SK-N-MC (cell line): ENCODE results near the gene MCU.

Experiments
- EZH2 ChIP-seq: fragments of 200-600 bp; sonication (generic); IDR thresholded peaks from one replicate; pipeline ENCODE4 v1.6.1; 2017; ENCODE audit warnings: antibody characterized with exemption
- FOXP2 ChIP-seq: optimal IDR thresholded peaks from 2 replicates; pipeline ENCODE3; 2011; ENCODE audit warnings: mild to moderate bottlenecking, moderate library complexity; ENCODE audit not compliant: insufficient read depth; ENCODE audit errors: extremely low read length, control extremely low read depth
- POLR2AphosphoS5 ChIP-seq: IDR thresholded peaks from 2 replicates; pipeline ENCODE4 v1.6.1; 2012; ENCODE audit warnings: mild to moderate bottlenecking, low read depth, low read length, borderline replicate concordance

DNA sequence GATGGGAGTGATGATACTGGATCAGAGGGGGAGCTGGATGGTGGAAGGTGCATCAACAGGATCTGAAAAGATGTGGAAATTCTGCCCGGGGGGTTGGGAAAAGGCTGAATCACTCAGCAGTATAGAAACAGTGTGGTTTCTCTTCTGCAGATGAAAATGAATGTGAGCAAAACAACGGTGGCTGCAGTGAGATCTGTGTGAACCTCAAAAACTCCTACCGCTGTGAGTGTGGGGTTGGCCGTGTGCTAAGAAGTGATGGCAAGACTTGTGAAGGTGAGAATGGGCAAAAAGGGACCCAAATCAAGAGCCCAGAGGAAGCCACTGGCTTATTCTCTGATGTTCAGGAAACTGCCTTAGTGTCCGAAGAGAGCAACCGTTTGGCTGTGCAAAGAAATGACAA, 214.5 kb downstream of the MCU start:
- TF ChIP-seq POLR2AphosphoS5 (no peak), EZH2 (no peak), FOXP2 (no peak)
